Kidney (tissue), 14 donors: ENCODE measurements around the gene ECM1. TPM values are rescaled to one million over a fixed set of nuclear protein-coding genes. Genes with fewer than 3 reads are reported as not detected.

ENCODE experiments used
- DNase-seq, 5 donors: peaks; one replicate each; pipeline ENCODE4 v3.0.0-alpha.2; 2013 to 2020
- FAIRE-seq: peaks from 2 replicates; lab custom pipeline; 2012; peaks lifted over from hg19 to GRCh38; lab: Jason Lieb, UNC
- H3K27ac ChIP-seq, 2 donors: one replicate each; pipeline ENCODE4 v1.7.0; 2013; ENCODE audit warnings: low read depth in 2 of 2, low read length in 2 of 2, inconsistent platforms in 1 of 2
- H3K27me3 ChIP-seq: one replicate; pipeline ENCODE4 v1.7.1; 2013; ENCODE audit warnings: low read length, inconsistent platforms; ENCODE audit not compliant: control insufficient read depth, insufficient read depth
- H3K36me3 ChIP-seq, 3 donors: one replicate each; pipeline versions ENCODE4 v1.7.0 to v1.7.1; 2013; ENCODE audit warnings: low read length in 3 of 3, control low read depth in 1 of 3, inconsistent platforms in 1 of 3; ENCODE audit not compliant: insufficient read depth in 3 of 3, control insufficient read depth in 2 of 3
- H3K4me1 ChIP-seq, 3 donors: one replicate each; pipeline versions ENCODE4 v1.7.0 to v1.7.1; 2013; ENCODE audit warnings: low read length in 3 of 3, inconsistent platforms in 1 of 3, low read depth in 1 of 3; ENCODE audit not compliant: control insufficient read depth in 2 of 3, insufficient read depth in 2 of 3
- H3K4me3 ChIP-seq, 3 donors: one replicate each; pipeline versions ENCODE4 v1.7.0 to v1.8.1; 2013; ENCODE audit warnings: low read length in 3 of 3, control low read depth in 1 of 3, inconsistent platforms in 1 of 3
- H3K9ac ChIP-seq, 3 donors: one replicate each; pipeline versions ENCODE4 v1.7.0 to v1.7.1; 2013; ENCODE audit warnings: low read length in 3 of 3, control low read depth in 1 of 3, inconsistent platforms in 1 of 3
- H3K9me3 ChIP-seq, 3 donors: one replicate each; pipeline versions ENCODE4 v1.7.0 to v1.7.1; 2013; ENCODE audit warnings: low read length in 3 of 3, control low read depth in 1 of 3, inconsistent platforms in 1 of 3; ENCODE audit not compliant: control insufficient read depth in 2 of 3, insufficient read depth in 1 of 3
- CTCF ChIP-seq: IDR thresholded peaks from 3 replicates; pipeline ENCODE4 v1.5.1; 2012; ENCODE audit warnings: mild to moderate bottlenecking, moderate library complexity, borderline replicate concordance; ENCODE audit not compliant: insufficient read depth; ENCODE audit errors: extremely low read depth
- intact Hi-C: fragments of 100-400 bp; cut with DNase I; formaldehyde crosslinking; loops from one replicate; pipeline ENCODE4 v1.11.1; 2022
- polyA plus RNA-seq: library from polyadenylated mRNA; stranded (reverse); fragments of 350-450 nt; fragmentation: Illumina TruSeq; extraction: RNeasy Lipid Tissue Mini Kit (QIAGEN cat#74804); gene quantifications from one replicate; pipeline ENCODE4 v1.2.3, GENCODE V29; 2014; ENCODE audit warnings: low read depth, low replicate concordance; ENCODE audit not compliant: insufficient read depth
- total RNA-seq: library from RNA; stranded (reverse); fragmentation: NEBNext Ultra II Directional; extraction: Animal tissue kit (Norgen Biotek cat#: 25700); gene quantifications from one replicate; pipeline ENCODE4 v1.2.1, GENCODE V29; 2021
- donor health status: control.
- donor health status: control.
- donor health status: control.
- donor health status: control.
- donor health status: control.
- donor health status: DM: yes; HTN: yes; CAD: no.
- donor health status: Normal renal cell carcinoma (clear cell type).

ECM1 gene
- total and polyA plus RNA-seq, 2 donors from 2014 or later, result 9.2 to 36.4 TPM

- DNase-seq (peak in 2 of 5 donors; percentile 44 to 77), FAIRE-seq (no peak)
- H3K9ac ChIP-seq, result no peak overlapping the region
- no peak overlapping the region for H3K4me3 ChIP-seq
- no peaks in the 10 kb centered on the region for H3K27me3 ChIP-seq
- no peaks in the 10 kb centered on the region for H3K9me3 ChIP-seq
- intact Hi-C loops, result loop anchor here (10.0 kb wide), 1 partner anchor 73 kb away; no protein-coding TSS in a partner anchor
- no peak for TF ChIP-seq CTCF
- no peak overlapping the region for H3K27ac ChIP-seq
- H3K36me3 ChIP-seq, result no peaks in the 10 kb centered on the region
- H3K4me1 ChIP-seq, result no peaks in the 10 kb centered on the region
These were observed 30.1 kb downstream of the ECM1 start for GRCh38 chr1:150537732-150538684.

- FAIRE-seq, result no peak
- DNase-seq, result no peak
- intact Hi-C loops, result no loop called here
- no peak overlapping the region for H3K4me3 ChIP-seq
- no peaks in the 10 kb centered on the region for H3K27me3 ChIP-seq
- H3K36me3 ChIP-seq, result no peaks in the 10 kb centered on the region
- H3K27ac ChIP-seq, result no peak overlapping the region
- TF ChIP-seq CTCF, result no peak
- no peak overlapping the region for H3K9ac ChIP-seq
- peaks cover 0 to 3% (median 0%) of the 10 kb centered on the region in 3 donors for H3K4me1 ChIP-seq
- H3K9me3 ChIP-seq, result no peaks in the 10 kb centered on the region
These were observed 35.7 kb downstream of the ECM1 start for GRCh38 chr1:150543500-150544143.

GRCh38 chr1:150544204-150544603 lies 36.3 kb downstream of the ECM1 start:
- H3K9me3 ChIP-seq, result no peaks in the 10 kb centered on the region
- no peak for FAIRE-seq
- intact Hi-C loops, result no loop called here
- no peak overlapping the region for H3K4me3 ChIP-seq
- no peak overlapping the region for H3K27ac ChIP-seq
- DNase-seq, result no peak
- TF ChIP-seq CTCF, result no peak
- no peaks in the 10 kb centered on the region for H3K36me3 ChIP-seq
- H3K9ac ChIP-seq, result no peak overlapping the region
- H3K4me1 ChIP-seq, result peaks cover 0 to 3% (median 0%) of the 10 kb centered on the region in 3 donors
- no peaks in the 10 kb centered on the region for H3K27me3 ChIP-seq
